ENCODE results near the gene TBX6. TPM values are rescaled to one million over a fixed set of nuclear protein-coding genes. Genes with fewer than 3 reads are reported as not detected.
"Not testable (repeated sequence)": the region's sequence is repeated elsewhere in the genome, so short reads cannot be mapped to it uniquely, and the experiment has no call there.

Gene TBX6
- total RNA-seq, 1 donor from 2014 or later, result 0.75 TPM

DNA sequence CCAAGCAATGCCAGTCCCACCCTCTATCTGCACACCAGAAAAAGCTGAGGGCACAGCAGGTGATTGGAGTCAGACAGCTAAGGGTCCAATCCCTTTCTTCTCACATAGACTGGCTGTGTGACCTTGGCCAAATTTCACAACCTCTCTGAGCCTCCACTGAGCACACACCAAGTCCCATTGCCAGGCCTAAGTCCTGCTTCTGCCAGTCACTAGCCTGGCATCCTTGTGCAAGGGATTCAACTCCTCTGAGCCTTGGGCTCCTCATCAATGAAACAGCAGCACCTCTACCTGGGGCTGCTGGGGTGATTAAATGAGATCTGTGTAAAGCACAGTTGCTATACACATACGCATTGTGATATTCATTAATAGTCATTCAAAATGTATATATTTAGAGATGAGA is 45.1 kb downstream of the TBX6 start:
- Histone ChIP-seq H3K36me3 (no peaks in the 10 kb centered on the region), H3K4me3 (no peak overlapping the region), H3K9me3 (no peaks in the 10 kb centered on the region), H3K27ac (no peak overlapping the region), H3K27me3 (no peaks in the 10 kb centered on the region), H3K4me1 (no peaks in the 10 kb centered on the region)
- intact Hi-C loops (cut with DNase I), result no loop called here
- TF ChIP-seq, protein P1, sequence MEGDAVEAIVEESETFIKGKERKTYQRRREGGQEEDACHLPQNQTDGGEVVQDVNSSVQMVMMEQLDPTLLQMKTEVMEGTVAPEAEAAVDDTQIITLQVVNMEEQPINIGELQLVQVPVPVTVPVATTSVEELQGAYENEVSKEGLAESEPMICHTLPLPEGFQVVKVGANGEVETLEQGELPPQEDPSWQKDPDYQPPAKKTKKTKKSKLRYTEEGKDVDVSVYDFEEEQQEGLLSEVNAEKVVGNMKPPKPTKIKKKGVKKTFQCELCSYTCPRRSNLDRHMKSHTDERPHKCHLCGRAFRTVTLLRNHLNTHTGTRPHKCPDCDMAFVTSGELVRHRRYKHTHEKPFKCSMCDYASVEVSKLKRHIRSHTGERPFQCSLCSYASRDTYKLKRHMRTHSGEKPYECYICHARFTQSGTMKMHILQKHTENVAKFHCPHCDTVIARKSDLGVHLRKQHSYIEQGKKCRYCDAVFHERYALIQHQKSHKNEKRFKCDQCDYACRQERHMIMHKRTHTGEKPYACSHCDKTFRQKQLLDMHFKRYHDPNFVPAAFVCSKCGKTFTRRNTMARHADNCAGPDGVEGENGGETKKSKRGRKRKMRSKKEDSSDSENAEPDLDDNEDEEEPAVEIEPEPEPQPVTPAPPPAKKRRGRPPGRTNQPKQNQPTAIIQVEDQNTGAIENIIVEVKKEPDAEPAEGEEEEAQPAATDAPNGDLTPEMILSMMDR (IDR thresholded peaks at IDR 0.05), result no peak
- DNase-seq (ENCODE audit: low spot score in 2 of 2), result no peak

DNA sequence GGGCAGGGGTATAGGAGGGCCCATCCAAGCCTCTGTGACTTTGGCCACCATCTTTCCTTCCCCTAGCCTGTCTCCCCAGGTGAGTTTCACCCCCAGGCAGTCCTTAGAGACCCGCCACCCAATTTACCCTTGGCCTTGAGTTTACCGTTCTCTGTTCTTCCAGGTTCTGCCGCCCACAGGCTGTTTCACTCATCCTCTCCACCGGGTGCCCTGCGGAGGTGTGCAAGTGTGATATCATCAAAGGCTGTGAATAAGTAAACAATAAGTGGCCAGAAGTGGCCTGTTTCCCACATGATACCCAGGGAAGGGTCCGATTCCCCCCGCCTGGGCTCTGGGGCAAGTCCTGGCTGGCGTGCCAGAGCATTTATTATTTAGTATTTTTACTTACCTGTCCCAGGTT is 45.5 kb downstream of the TBX6 start:
- Histone ChIP-seq H3K9me3 (no peaks in the 10 kb centered on the region), H3K27ac (no peak overlapping the region)
- intact Hi-C loops (cut with DNase I), result no loop called here

GRCh38 chr16:30041841-30042240 is 49.9 kb downstream of the TBX6 start:
- Histone ChIP-seq H3K36me3 (no peaks in the 10 kb centered on the region), H3K27ac (no peak overlapping the region), H3K27me3 (no peaks in the 10 kb centered on the region), H3K4me1 (no peaks in the 10 kb centered on the region), H3K9me3 (no peaks in the 10 kb centered on the region), H3K4me3 (no peak overlapping the region)
- DNase-seq (ENCODE audit: low spot score in 2 of 2), result no peak
- TF ChIP-seq, protein P1 (IDR thresholded peaks at IDR 0.05), result peak in 2 of 3 experiments; percentile 33 to 51
- intact Hi-C loops (cut with DNase I), result no loop called here

More for the DNA sequence above, 45.5 kb downstream of the TBX6 start:
- Histone ChIP-seq H3K36me3 (no peaks in the 10 kb centered on the region), H3K27me3 (no peaks in the 10 kb centered on the region), H3K4me3 (no peak overlapping the region), H3K4me1 (no peaks in the 10 kb centered on the region)
- no peak for DNase-seq (ENCODE audit: low spot score in 2 of 2)
- TF ChIP-seq, protein P1 (IDR thresholded peaks at IDR 0.05), result no peak

- H3K4me3 ChIP-seq; DNase-seq (ENCODE audit: low spot score in 2 of 2); H3K27me3 ChIP-seq; intact Hi-C loops (cut with DNase I); H3K4me1 ChIP-seq; H3K27ac ChIP-seq; H3K9me3 ChIP-seq; H3K36me3 ChIP-seq: not testable (repeated sequence)
Observed at GRCh38 chr16:30040690-30041089, 51.0 kb downstream of the TBX6 start.

DNA sequence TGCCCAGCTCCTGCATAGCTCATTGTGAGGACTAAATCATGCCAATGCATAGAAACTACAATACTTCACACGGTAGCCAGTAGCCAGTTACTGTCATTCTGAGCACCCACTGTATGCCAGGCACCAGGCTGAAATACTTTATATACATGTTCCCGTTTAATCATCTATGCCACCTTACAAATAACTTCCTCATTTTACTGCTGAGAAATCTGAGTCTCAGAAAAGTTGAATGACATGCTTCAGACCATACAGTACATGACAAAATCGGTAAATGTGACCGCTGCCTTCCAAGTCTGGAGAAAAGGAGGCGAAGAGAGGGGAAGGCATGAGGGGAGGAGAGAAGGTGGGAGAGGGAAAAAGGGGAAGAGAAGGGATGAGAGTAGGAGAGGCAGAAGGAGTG is 51.5 kb downstream of the TBX6 start:
- TF ChIP-seq, protein P1 (IDR thresholded peaks at IDR 0.05), result no peak
- intact Hi-C loops (cut with DNase I), result no loop called here

More for the DNA sequence above, 51.5 kb downstream of the TBX6 start:
- Histone ChIP-seq H3K4me1 (no peaks in the 10 kb centered on the region), H3K9me3 (no peaks in the 10 kb centered on the region), H3K27ac (no peak overlapping the region), H3K36me3 (no peaks in the 10 kb centered on the region), H3K27me3 (no peaks in the 10 kb centered on the region), H3K4me3 (no peak overlapping the region)
- no peak for DNase-seq (ENCODE audit: low spot score in 2 of 2)

Other genes with a start within 250 kb of the TBX6 start
- gene CDIPT, start 228.7 kb downstream of the TBX6 start, total RNA-seq, result 174 TPM
- gene SEZ6L2, start 192.4 kb downstream of the TBX6 start, total RNA-seq, result 0.21 TPM
- gene ASPHD1, start 191.4 kb downstream of the TBX6 start, total RNA-seq, result not detected
- gene KCTD13, start 165.7 kb downstream of the TBX6 start, total RNA-seq, result 302 TPM
- gene TMEM219, start 129.8 kb downstream of the TBX6 start, total RNA-seq, result 49.2 TPM
- 101 TPM for gene TAOK2, start 118.1 kb downstream of the TBX6 start, total RNA-seq
- gene HIRIP3, start 96.3 kb downstream of the TBX6 start, total RNA-seq, result 2.0 TPM
- 44.1 TPM for gene INO80E, start 95.7 kb downstream of the TBX6 start, total RNA-seq
- not detected for gene DOC2A, start 80.9 kb downstream of the TBX6 start, total RNA-seq
- not detected for gene C16orf92, start 68.7 kb downstream of the TBX6 start, total RNA-seq
- not detected for gene TLCD3B, start 60.7 kb downstream of the TBX6 start, total RNA-seq
- 1,202 TPM for gene ALDOA, start 26.2 kb downstream of the TBX6 start, total RNA-seq
- gene PPP4C, start 15.9 kb downstream of the TBX6 start, total RNA-seq, result 50.7 TPM
- gene YPEL3, start 4.3 kb upstream of the TBX6 start, total RNA-seq, result 98.6 TPM
- 0.53 TPM for gene GDPD3, start 21.6 kb upstream of the TBX6 start, total RNA-seq
- 115 TPM for gene MAPK3, start 31.3 kb upstream of the TBX6 start, total RNA-seq
- 69.4 TPM for gene CORO1A, start 91.7 kb upstream of the TBX6 start, total RNA-seq
- 643 TPM for gene BOLA2B, start 101.7 kb upstream of the TBX6 start, total RNA-seq
- gene SLX1A, start 102.0 kb upstream of the TBX6 start, total RNA-seq, result 44.6 TPM
- gene SULT1A3, start 107.3 kb upstream of the TBX6 start, total RNA-seq, result 14.8 TPM
- gene NPIPB13, start 156.6 kb upstream of the TBX6 start, total RNA-seq, result 1.3 TPM